Measurements from ENCODE around the gene NT5C2.

Gene NT5C2

DNA sequence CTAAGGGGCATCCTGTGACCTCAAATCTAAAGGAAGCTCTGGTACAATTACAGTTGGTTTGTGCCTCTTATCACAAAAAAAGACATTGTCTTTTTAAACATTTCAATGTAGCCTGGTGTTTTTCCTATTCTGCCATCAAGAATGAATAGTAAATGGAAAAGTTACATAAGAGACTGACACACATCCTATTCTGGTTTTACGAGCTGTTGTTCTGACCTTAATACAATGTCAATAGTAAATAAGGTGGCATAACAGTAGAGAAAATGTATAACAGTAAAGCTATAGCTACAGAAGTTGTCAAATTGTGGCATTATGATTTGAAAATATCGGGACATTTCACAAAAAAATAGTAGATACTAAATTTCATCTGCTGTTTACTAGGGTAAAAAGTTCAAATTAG is 88.4 kb downstream of the NT5C2 start:
- Histone ChIP-seq H2AFZ (ENCODE audit: low read length) (no peak overlapping the region), H3K27me3 (replicated peaks; ENCODE audit: insufficient read depth, low read length) (no peaks in the 10 kb centered on the region), H3K4me2 (ENCODE audit: low read depth, low read length) (no peak overlapping the region), H3K9me2 (replicated peaks; ENCODE audit: insufficient read depth, low read length) (no peaks in the 10 kb centered on the region), H3K79me2 (ENCODE audit: low read length) (peaks cover 6% of the 10 kb centered on the region; the same call in 1 of the 2 replicates), H3K27ac (ENCODE audit: low read length) (no peak overlapping the region), H3K9me3 (replicated peaks; ENCODE audit: insufficient read depth, low read length) (no peaks in the 10 kb centered on the region), H3K9ac (ENCODE audit: low read length) (no peak overlapping the region), H3K36me3 (replicated peaks; ENCODE audit: insufficient read depth, low read length) (no peaks in the 10 kb centered on the region; the same call in 1 of the 2 replicates), H4K20me1 (ENCODE audit: insufficient read depth, low read length) (no peaks in the 10 kb centered on the region), H3K4me1 (ENCODE audit: low read length) (no peaks in the 10 kb centered on the region), H3F3A (ENCODE audit: insufficient read depth, low read length) (no peaks in the 10 kb centered on the region), H3K4me3 (ENCODE audit: low read length) (no peak overlapping the region)
- DNase-seq: no peak
- TF ChIP-seq EZH2phosphoT487 (IDR thresholded peaks at IDR 0.05; ENCODE audit: low read length): no peak
- TF ChIP-seq, protein P1, sequence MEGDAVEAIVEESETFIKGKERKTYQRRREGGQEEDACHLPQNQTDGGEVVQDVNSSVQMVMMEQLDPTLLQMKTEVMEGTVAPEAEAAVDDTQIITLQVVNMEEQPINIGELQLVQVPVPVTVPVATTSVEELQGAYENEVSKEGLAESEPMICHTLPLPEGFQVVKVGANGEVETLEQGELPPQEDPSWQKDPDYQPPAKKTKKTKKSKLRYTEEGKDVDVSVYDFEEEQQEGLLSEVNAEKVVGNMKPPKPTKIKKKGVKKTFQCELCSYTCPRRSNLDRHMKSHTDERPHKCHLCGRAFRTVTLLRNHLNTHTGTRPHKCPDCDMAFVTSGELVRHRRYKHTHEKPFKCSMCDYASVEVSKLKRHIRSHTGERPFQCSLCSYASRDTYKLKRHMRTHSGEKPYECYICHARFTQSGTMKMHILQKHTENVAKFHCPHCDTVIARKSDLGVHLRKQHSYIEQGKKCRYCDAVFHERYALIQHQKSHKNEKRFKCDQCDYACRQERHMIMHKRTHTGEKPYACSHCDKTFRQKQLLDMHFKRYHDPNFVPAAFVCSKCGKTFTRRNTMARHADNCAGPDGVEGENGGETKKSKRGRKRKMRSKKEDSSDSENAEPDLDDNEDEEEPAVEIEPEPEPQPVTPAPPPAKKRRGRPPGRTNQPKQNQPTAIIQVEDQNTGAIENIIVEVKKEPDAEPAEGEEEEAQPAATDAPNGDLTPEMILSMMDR (IDR thresholded peaks at IDR 0.05; ENCODE audit: low read length): no peak
- TF ChIP-seq EZH2 (optimal IDR thresholded peaks at IDR 0.05; ENCODE audit: low read depth, low read length): no peak

DNA sequence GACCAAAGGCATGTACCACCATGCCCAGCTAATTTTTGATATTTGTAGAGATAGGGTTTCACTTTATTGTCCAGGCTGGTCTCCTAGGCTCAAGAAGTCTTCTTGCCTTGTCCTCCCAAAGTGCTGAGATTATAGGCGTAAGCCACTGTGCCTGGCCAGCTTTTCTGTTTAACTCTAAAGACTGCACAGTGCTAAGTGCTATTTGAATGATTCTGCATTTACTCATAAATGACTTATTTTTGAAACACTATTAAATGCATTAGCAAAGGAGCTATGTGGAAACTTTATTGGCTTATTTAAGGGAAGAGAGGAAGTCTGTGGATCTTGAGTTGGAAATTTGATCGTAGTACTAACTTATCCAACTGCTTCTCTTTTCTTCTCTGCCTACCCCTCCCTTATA is 89.1 kb downstream of the NT5C2 start:
- no peak overlapping the region for H3K4me3 ChIP-seq (ENCODE audit: low read length)
- DNase-seq: no peak
- H3K4me2 ChIP-seq (ENCODE audit: low read depth, low read length): no peak overlapping the region
- H3K4me1 ChIP-seq (ENCODE audit: low read length): no peaks in the 10 kb centered on the region
- no peaks in the 10 kb centered on the region for H3K9me3 ChIP-seq (replicated peaks; ENCODE audit: insufficient read depth, low read length)
- H4K20me1 ChIP-seq (ENCODE audit: insufficient read depth, low read length): no peaks in the 10 kb centered on the region
- H3F3A ChIP-seq (ENCODE audit: insufficient read depth, low read length): no peaks in the 10 kb centered on the region
- no peak for TF ChIP-seq EZH2phosphoT487 (IDR thresholded peaks at IDR 0.05; ENCODE audit: low read length)
- no peak for TF ChIP-seq EZH2 (optimal IDR thresholded peaks at IDR 0.05; ENCODE audit: low read depth, low read length)
- TF ChIP-seq, protein P1 (IDR thresholded peaks at IDR 0.05; ENCODE audit: low read length): no peak
- H3K27ac ChIP-seq (ENCODE audit: low read length): no peak overlapping the region
- H3K27me3 ChIP-seq (replicated peaks; ENCODE audit: insufficient read depth, low read length): no peaks in the 10 kb centered on the region
- no peak overlapping the region for H2AFZ ChIP-seq (ENCODE audit: low read length)
- no peak overlapping the region for H3K9ac ChIP-seq (ENCODE audit: low read length)
- H3K79me2 ChIP-seq (ENCODE audit: low read length): no peaks in the 10 kb centered on the region
- H3K9me2 ChIP-seq (replicated peaks; ENCODE audit: insufficient read depth, low read length): no peaks in the 10 kb centered on the region
- no peaks in the 10 kb centered on the region; the same call in 1 of the 2 replicates for H3K36me3 ChIP-seq (replicated peaks; ENCODE audit: insufficient read depth, low read length)

DNA sequence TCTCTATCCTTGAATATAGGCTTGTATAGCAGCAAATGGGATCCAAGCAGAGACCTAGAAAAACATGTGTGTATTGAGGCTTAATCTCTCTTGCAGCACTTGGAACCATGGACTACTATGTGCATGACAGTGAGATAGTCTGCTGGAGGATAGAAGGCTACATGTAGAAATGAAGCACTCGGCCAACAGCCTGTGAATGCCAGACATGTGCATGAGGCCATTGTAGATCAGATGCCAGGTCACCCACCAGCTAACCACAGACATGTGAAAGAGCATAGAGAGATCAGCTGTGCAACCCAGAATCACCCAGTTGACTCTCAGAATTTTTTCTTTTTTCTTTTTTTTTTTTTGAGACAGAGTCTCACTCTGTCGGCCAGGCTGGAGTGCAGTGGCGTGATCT is 90.9 kb downstream of the NT5C2 start:
- no peak for TF ChIP-seq EZH2phosphoT487 (IDR thresholded peaks at IDR 0.05; ENCODE audit: low read length)
- TF ChIP-seq EZH2 (optimal IDR thresholded peaks at IDR 0.05; ENCODE audit: low read depth, low read length): no peak
- TF ChIP-seq, protein P1 (IDR thresholded peaks at IDR 0.05; ENCODE audit: low read length): no peak
- Histone ChIP-seq H3K27me3 (replicated peaks; ENCODE audit: insufficient read depth, low read length) (no peaks in the 10 kb centered on the region), H3K9ac (ENCODE audit: low read length) (no peak overlapping the region), H3K9me3 (replicated peaks; ENCODE audit: insufficient read depth, low read length) (no peaks in the 10 kb centered on the region), H3F3A (ENCODE audit: insufficient read depth, low read length) (no peaks in the 10 kb centered on the region), H3K4me2 (ENCODE audit: low read depth, low read length) (no peak overlapping the region), H2AFZ (ENCODE audit: low read length) (no peak overlapping the region), H4K20me1 (ENCODE audit: insufficient read depth, low read length) (no peaks in the 10 kb centered on the region), H3K9me2 (replicated peaks; ENCODE audit: insufficient read depth, low read length) (no peaks in the 10 kb centered on the region), H3K79me2 (ENCODE audit: low read length) (no peaks in the 10 kb centered on the region), H3K4me1 (ENCODE audit: low read length) (no peaks in the 10 kb centered on the region), H3K4me3 (ENCODE audit: low read length) (no peak overlapping the region), H3K27ac (ENCODE audit: low read length) (no peak overlapping the region), H3K36me3 (replicated peaks; ENCODE audit: insufficient read depth, low read length) (no peaks in the 10 kb centered on the region; the same call in 1 of the 2 replicates)
- DNase-seq: no peak
